Left cardiac atrium (tissue), 4 donors: ENCODE data around the gene SDR39U1. TPM values are rescaled to one million over a fixed set of nuclear protein-coding genes. Genes with fewer than 3 reads are reported as not detected.
"Not testable (repeated sequence)": the region's sequence is repeated elsewhere in the genome, so short reads cannot be mapped to it uniquely, and the experiment has no call there.

Source experiments
- ATAC-seq, 2 donors: fragments of 200-7000 bp; cut with Tn5 transposase; one replicate each; pipeline ENCODE4 v1.9.1; 2020; ENCODE audit warnings: mild to moderate bottlenecking in 2 of 2, moderate library complexity in 2 of 2
- DNase-seq: peaks from one replicate; pipeline ENCODE4 v3.0.0-alpha.2; 2020
- intact Hi-C, 2 donors: fragments of 100-400 bp; cut with DNase I; formaldehyde crosslinking; loops; one replicate each; pipeline versions ENCODE4 v1.14.1 to v1.15.1; 2022 to 2023
- long read RNA-seq: library from polyadenylated mRNA; unstranded; transcript quantifications from one replicate; pipeline ENCODE4 v2.0.0, GENCODE V29; 2021
- total RNA-seq, 2 donors: library from RNA; stranded (reverse); fragmentation: NEBNext Ultra II Directional; extraction: Animal tissue kit (Norgen Biotek cat#: 25700); gene quantifications; one replicate each; pipeline ENCODE4 v1.2.1, GENCODE V29; 2021
- donor health status: DM: no; HTN: yes; CAD: no.
- donor health status: DM: no; HTN: yes; CAD: no; lungs with severe emphysema.
- donor health status: DM: yes; HTN: yes; CAD: no.
- donor health status: Dilated cardiomyopathy.

The SDR39U1 gene, protein sequence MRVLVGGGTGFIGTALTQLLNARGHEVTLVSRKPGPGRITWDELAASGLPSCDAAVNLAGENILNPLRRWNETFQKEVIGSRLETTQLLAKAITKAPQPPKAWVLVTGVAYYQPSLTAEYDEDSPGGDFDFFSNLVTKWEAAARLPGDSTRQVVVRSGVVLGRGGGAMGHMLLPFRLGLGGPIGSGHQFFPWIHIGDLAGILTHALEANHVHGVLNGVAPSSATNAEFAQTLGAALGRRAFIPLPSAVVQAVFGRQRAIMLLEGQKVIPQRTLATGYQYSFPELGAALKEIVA
- 10 to 100 TPM; 72.0 to 78.8 TPM for total RNA-seq
- long read RNA-seq, transcript SDR39U1-201 (6 exons, 1,233 nt): major isoform, 23 of 55 reads
- long read RNA-seq, transcript SDR39U1-203 (5 exons, 1,507 nt): minor isoform, 10 of 55 reads
- long read RNA-seq, partial matches to known transcripts: 2 of 55 reads
- long read RNA-seq, other reads (novel, unspliced or antisense): 10 of 55 reads

DNA sequence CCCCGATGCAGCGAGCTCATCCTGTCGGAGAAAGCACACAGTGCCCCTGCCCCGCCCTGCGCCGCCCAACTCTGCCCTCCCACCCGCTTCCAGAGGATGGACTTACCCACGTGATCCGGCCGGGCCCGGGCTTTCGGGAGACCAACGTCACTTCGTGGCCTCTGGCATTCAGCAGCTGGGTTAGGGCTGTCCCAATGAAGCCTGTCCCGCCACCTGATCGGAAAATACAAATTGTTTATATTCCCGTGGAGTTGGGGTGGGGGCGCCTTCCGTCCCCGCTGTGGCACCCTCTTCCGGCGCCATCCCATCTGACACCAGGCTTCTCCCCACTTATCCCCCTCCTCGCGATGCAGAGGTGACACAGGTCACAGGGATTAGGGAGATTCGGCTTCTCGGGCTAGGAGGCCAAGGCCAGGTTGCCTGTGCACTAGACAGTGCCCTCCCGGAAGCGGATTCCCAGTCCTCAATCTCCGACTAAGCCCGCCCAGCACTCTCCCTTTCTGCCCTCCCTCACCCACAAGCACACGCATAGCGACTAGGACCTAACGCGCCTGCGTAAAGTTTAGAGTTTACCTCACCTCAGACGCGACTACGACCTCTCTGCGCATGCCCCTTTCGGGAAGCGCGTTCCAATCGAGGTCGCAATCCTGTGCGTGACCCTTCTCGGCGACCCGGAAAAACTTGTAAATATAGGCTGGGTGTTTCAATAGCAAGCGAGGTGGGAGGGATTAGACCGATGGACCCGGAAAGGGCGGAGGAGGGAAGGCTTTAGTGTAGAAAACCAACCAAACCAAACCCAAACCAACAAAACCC, at the start of gene SDR39U1:
SDR39U1 (minus strand) TSS at position 537 of the 813 bp plus-strand sequence; CDS start at position 530, 7 bp downstream.
- ATAC-seq (peak; percentile 93), DNase-seq (peak; percentile 98)
- intact Hi-C loops: no loop called here

DNA sequence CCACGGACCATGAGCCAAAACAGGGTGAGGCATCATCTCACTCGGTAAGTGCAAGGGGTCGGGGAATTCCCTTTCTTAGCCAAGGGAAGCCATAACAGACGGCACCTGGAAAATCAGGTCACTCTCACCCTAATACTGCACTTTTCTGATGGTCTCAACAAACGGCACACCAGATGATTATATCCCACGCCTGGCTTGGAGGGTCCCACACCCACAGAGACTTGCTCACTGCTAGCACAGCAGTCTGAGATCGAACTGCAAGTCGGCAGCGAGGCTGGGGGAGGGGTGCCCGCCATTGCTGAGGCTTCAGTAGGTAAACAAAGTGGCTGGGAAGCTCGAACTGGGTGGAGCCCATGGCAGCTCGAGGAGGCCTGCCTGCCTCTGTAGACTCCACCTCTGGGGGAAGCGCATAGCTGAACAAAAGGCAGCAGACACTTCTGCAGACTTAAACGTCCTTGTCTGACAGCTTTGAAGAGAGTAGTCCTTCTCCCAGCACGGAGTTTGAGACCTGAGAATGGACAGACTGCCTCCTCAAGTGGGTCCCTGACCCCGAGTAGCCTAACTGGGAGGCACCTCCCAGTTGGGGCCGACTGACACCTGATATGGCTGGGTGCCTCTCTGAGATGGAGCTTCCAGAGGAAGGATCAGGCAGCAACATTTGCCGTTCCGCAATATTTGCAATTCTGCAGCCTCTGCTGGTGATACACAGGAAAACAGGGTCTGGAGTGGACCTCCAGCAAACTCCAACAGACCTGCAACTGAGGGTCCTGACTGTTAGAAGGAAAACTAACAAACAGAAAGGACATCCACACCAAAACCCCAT, 49.2 kb upstream of the SDR39U1 start:
- intact Hi-C loops, DNase-seq, ATAC-seq: not testable (repeated sequence)

DNA sequence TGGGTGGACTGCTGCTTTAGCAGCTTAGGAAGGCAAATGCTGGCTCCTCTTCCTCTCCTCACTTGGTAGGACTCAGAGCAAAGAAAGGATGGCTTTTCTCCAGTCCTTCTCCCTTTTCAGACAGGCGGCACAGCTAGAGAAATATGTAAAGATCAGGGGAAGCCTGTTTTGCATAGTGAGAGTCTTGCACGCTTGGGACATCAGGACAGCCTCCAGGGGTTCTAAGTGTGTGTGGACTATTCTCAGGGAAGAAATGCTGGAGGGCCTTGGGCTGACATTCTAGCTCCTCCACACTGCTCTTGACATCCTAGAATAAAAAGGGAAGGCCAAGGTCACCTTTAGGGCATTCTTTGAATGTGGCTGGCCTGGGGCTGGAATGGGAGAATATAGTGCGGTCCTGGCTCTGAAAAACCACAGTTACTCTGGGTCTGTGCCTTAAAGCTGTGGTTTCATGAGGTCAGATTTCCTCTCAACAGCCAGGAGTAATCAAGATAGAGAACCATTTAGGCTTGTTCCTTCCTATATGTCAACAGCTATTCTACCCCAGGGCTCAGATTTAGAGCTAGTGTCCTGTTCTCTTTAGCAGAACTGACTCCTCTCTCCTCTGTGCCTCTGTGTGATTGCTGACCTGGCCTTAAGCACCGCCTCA, 41.2 kb upstream of the SDR39U1 start:
- intact Hi-C loops: no loop called here
- DNase-seq (no peak), ATAC-seq (no peak)

DNA sequence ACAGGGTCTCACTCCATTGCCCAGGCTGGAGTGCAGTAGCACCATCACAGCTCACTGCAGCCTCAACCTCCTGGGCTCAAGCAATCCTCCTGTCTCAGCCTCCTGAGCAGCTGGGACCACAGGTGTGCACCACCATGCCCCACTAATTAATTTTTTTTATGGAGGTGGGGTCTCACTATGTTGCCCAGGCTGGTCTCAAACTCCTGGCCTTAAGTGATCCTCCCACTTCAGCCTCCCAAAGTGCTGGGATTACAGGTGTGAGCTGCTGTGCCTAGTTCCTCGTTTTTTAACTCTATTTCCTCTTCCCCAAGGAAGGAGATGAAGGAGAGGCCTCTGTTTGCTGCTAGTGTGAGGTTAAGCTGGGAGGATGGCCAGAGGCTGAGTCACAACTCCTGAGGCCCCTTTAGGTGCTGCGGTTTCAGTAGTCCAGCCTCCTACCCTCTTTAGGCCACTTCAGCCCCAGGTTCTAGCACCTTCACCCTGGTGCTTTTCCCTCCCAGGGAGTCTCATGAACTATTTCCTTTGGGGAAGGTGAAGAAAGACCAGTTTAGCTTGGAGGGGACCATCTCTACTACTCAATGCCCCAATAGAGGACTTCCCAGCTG, 40.2 kb upstream of the SDR39U1 start:
- intact Hi-C loops, ATAC-seq, DNase-seq: not testable (repeated sequence)

DNA sequence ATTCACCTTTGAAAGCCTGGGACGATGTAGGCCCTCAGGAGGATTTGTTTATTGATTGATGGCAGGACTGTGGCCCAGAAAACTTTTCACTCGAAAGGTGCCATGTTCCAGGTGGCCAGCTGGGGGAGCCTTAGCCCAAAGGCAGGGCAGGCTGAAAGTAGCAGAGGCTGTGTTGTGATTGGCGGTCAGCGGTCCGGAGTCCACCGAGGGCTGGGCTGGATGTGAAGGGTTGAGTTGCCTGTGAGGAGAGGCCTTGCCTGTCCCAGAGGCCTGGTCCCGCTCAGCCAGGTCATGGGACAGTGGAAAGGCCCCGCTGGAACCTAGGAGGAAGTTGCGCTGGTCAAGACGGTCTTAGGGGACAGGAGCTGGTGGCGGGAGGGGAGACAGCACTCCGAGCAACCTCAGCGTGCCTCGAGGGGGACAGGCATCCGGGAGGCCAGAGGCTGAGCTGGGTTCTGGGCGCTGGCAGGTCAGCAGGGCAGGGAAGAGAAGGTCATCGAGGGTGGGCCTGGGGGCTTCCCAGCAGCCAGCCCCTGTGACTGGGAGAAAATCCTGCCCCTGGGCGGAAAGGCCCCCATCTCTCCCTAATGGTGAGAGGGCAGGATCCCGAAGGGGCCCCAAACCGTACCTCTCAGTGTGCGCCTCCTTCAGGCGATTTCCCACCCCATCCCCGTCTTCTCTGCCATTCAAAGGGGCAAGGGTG, 39.2 kb upstream of the SDR39U1 start:
- intact Hi-C loops: no loop called here
- DNase-seq (peak; percentile 36), ATAC-seq (peak; percentile 27 to 70)

DNA sequence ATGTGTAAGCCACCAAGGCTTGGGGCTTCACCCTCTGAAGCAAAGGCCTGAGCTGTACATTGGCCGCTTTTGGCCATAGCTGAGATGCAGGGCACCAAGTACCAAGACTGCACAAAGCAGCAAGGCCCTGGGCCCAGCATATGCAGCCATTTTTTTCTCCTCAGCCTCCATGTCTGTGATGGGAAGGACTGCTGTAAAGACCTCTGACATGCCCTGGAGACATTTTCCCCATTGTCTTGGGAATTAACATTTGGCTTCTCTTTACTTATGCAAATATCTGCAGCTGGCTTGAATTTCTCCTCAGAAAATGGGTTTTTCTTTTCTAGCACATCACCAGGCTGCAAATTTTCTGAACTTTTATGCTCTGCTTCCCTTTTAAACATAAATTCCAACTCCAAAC, 37.4 kb upstream of the SDR39U1 start:
- ATAC-seq, intact Hi-C loops, DNase-seq: not testable (repeated sequence)

DNA sequence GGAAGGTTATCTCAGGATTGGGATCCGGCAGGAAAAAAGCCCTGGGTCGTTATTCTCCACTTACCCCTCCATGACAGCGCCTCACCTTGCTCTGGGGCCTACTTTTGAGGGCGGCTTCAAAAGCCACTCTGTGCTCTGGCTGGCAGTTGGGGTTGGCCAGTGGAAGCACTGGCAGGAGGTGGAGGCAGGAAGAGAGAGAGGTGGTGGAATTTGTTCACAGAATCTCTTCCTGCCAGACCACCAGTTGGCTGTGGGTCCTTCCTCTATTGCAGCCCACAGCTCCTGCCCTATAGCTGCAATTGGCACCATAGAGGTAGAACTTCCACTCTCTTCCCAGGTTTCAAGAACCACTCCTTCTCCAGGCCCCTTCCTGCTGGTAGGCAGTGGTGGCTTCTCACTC, 32.7 kb upstream of the SDR39U1 start:
- intact Hi-C loops: no loop called here
- no peak for ATAC-seq
- no peak for DNase-seq

DNA sequence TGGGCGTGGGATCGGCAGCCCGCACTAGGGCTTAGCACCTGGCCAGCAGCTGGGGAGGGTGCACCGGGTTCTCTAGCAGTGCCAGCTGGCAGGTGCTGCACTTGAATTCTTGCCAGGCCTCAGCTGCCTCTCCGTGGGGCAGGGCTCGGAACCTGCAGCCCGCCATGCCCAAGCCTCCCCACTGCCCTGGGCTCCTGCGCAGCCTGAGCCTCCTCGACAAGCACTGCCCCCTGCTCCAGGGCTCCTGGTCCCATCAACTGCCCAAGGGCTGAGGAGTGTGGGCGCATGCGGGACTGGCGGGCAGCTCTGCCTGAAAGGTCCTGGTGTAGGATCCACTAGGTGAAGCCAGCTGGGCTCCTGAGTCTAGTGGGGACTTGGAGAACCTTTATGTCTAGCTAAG, 30.6 kb upstream of the SDR39U1 start:
- ATAC-seq: no peak
- DNase-seq: no peak
- intact Hi-C loops: no loop called here

DNA sequence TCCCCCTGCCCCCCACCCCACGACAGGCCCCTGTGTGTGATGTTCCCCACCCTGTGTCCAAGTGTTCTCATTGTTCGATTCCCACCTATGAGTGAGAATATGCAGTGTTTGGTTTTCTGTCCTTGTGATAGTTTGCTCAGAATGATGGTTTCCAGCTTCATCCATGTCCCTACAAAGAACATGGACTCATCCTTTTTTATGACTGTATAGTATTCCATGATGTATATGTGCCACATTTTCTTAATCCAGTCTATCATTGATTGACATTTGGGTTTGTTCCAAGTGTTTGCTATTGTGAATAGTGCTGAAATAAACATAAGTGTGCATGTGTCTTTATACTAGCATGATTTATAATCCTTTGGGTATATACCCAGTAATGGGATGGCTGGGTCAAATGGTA, 27.9 kb upstream of the SDR39U1 start:
- ATAC-seq, intact Hi-C loops, DNase-seq: not testable (repeated sequence)

DNA sequence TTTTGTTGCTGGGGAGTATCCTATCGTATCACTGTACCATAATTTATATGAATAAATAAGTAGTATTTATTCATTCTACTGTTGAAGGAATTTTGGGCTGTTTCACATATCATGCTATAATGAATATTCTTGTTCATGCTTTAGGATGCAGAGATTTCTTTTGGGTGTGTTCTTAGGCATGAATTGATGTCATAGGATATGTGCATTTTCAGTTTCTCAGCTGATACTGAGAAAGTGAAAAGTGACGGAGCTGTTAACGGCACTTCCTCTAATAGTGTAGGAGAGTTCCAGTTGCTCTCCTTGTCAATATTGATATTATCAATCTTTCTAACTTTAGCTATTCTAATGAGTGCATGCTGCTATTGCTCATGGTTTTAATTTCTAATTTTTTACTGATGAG, 23.2 kb upstream of the SDR39U1 start:
- ATAC-seq: no peak
- intact Hi-C loops: no loop called here
- no peak for DNase-seq

DNA sequence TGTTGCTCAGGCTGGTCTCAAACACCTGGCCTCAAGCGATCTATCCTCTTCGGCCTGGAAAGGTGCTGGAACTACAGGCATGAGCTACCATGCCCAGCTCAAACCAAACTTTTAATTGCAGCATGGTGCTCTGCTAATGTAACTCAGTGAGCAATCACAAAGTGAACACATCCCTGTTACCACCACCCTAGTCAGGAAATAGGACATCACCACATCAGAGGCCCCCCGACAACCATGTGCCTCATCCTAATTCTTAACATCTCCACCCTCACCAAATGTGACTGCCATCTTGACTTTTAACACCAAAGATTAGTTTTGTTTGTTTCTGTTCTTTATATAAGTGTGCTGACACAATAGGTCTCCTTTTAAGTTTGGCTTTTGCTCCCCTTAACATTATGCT, 22.8 kb upstream of the SDR39U1 start:
- ATAC-seq (no peak), DNase-seq (no peak)
- intact Hi-C loops: no loop called here

DNA sequence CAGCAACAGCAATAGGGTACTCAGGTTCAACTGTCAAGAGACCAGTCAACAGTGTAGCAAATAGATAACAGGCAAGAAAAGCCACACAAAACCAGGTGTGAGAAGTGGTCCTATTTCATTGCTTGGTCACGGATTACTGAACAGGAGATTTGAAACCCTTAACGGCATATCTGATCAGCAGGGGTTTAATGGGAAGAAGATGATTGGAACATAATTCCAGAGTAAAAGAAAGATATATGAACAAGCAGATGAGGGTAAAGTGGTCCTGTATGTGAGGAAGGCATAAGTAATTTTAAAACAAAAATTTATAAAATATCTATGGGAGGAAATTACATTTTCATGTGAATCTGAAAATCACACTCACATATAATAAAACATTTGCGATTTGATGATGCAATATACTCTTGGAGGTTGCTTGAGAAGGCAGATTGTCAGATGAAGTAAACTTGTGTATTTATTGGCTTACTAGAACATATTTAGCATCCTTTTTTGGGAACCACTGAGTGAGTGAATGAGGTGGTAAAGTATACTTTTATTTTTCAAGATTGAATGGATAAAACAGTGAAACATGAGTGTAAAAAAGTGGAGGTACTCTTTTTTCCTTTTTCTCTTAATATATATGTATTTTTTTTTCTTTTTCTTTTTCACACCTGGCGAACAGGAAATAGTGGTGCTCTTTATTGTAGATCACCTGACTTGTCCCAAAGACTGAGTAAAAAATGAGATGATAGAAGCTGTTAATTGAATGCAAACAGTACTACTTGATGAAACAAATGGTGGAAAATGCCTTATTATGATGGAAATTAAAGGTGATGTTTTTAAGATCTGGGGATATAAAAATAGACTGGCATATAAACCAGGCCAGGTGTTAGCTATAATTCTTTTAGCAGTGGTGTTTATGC, 21.6 kb upstream of the SDR39U1 start:
- DNase-seq: no peak
- no peak for ATAC-seq
- intact Hi-C loops: no loop called here

DNA sequence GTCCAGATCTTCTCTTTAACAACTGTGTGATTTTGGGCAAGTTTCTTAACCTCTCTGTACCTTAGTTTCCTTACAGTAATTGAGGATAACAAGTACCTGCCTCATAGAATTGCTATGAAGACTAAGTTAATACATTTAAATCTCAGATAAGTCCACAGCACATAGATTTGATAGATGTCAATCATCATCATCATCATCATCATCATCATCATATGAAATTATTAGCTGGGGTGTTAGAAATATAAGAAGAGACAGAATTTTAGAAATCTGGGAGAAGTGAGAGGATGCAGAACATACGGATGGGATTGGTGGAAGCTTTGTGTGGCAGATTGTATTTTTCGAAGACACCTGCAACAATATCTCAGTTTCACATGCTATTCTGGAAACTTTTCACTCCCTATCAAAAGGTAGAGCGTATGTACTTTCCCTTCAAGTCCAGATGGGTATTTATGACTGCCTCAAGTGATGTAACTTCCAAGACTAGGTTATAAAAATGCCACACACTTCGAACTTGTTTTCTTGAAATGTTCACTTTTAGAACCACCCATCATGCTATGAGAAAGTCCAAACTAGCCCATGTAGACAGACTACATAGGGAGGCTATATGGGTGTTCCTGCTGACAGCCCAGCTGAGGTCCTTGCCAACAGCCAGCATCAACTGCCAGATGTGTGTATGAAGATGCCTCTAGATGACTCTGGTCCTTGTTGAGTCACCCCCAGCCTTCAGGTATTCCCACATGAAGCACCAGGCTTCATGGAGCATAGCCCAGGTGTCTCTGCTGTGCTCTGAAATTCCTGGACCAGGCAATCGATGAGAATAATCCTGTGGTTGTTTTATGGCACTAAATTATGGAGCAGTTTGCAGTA, 20.7 kb upstream of the SDR39U1 start:
- ATAC-seq: no peak
- intact Hi-C loops: no loop called here
- no peak for DNase-seq

DNA sequence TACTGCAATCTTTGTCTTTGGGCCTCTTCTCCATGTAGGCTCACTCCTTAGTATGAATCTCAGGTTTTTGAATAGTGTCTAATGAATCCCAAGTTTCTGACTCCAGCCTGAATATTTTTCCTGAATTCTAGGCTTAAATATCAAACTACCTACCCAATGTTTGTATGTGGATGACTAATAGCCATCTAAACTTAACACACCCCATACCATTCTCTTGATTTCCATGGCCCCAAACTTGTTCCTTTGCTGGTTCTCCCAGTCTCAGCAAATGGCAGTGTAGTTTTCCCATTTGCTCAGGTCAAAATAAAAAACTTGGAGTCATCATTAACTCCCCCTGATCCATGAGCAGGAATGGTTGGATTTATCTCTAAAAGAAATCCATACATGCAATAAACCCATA, 18.8 kb upstream of the SDR39U1 start:
- intact Hi-C loops: no loop called here
- ATAC-seq (no peak), DNase-seq (no peak)

DNA sequence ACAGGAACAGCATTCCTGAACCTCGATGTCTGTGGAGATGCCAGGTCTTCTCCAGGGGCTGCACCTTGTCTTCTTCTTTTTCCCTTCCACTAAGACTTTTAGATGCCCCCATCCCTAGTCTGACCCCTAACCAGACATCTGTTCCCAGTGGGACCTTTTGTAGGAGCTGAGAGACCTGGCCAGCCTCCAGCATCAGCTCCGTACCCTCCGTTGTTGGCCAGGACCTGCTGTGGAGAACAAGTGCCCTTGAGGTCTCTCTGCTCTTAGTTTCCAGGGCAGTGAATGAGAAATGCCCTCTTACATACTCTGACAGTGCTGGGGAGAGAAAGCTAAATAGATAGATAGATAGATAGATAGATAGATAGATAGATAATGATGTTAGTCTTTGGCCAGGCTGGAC, 16.8 kb upstream of the SDR39U1 start:
- ATAC-seq: no peak
- intact Hi-C loops: no loop called here
- no peak for DNase-seq

DNA sequence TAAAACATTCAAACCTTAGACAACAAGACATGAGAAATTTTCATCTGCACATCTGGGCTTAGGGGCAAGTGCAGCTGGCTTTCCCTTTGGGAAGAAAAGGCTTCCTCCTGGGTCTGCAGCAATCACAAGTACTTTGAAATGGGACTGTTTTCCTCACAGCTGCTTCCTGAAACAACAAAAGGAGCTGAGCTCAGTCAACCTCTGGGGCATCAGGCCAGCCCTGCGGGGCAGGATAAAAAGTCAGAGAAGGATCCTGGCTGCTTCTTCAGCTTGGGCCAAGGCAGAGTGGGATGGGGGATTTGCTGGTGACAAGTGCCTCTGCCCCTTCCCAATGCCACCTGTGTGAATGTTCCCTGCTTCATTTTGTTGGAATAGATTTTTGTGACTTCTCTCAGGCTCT, 16.2 kb upstream of the SDR39U1 start:
- no peak for DNase-seq
- intact Hi-C loops: no loop called here
- ATAC-seq: no peak
